ENCODE data around the gene TM9SF2. TPM values are rescaled to one million over a fixed set of nuclear protein-coding genes. Genes with fewer than 3 reads are reported as not detected.
A peak's percentile ranks its signal among the peaks of the same experiment; 100 is the strongest.
"Not testable (repeated sequence)": the region's sequence is repeated elsewhere in the genome, so short reads cannot be mapped to it uniquely, and the experiment has no call there.

Gene TM9SF2, protein sequence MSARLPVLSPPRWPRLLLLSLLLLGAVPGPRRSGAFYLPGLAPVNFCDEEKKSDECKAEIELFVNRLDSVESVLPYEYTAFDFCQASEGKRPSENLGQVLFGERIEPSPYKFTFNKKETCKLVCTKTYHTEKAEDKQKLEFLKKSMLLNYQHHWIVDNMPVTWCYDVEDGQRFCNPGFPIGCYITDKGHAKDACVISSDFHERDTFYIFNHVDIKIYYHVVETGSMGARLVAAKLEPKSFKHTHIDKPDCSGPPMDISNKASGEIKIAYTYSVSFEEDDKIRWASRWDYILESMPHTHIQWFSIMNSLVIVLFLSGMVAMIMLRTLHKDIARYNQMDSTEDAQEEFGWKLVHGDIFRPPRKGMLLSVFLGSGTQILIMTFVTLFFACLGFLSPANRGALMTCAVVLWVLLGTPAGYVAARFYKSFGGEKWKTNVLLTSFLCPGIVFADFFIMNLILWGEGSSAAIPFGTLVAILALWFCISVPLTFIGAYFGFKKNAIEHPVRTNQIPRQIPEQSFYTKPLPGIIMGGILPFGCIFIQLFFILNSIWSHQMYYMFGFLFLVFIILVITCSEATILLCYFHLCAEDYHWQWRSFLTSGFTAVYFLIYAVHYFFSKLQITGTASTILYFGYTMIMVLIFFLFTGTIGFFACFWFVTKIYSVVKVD
- 141 TPM for total RNA-seq

DNA sequence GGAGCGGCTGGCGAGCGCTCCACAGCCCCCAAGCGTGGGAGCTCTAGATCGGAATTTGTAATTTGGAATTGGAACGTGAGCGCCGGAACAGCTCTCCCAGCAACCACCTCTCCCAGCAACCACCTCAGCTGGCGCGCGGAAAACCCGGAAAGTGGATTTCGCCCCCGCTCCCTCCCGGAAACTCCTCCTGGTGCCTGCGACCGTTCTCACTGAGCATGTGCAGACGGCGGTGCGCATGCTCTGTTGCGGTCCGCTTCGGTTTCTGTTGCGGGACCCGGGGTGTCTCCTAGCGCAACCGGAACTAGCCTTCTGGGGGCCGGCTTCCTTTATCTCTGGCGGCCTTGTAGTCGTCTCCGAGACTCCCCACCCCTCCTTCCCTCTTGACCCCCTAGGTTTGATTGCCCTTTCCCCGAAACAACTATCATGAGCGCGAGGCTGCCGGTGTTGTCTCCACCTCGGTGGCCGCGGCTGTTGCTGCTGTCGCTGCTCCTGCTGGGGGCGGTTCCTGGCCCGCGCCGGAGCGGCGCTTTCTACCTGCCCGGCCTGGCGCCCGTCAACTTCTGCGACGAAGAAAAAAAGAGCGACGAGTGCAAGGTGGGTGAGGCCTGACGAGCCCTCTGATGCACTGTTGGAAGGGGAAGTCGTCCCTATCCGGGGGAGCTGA is at the start of gene TM9SF2:
Gene TM9SF2 (plus strand): TSS at position 289 of the 664 bp plus-strand sequence. CDS start 135 bp downstream, at position 424.
- FAIRE-seq: no peak
- peak; percentile 83 to 85 for DNase-seq (ENCODE audit: low spot score in 2 of 2)

DNA sequence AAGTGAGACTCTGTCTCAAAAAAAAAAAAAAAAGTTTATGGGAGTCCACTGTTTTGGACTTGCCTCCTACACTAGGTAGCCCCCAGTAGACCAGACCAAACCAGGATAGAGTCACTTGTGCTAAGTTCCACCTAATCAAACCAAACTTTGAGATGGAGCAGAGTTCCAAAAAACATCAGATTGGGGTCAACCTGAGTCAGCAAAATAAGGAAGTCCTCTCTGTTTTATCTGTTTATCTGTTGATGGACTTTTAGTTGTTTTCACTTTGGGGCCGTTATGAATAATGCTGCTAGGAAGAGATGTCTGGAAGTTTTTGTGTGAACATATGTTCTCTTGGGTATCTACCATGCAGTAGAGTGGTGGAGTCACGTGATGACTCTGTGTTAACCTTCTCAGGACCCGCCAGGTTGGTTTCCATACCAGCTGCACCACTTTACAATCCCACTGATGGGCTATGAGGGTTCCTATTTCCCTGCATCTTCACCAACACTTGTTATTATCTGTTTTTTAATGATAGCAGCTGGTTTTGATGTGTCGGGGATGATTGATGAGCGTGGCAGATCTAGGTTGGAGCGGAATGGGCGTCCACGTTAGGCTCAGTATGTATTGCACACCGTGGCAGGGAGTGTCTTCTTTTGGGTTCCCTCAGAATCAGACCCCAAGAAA is 46.6 kb upstream of the TM9SF2 start:
- no peak for DNase-seq (ENCODE audit: low spot score in 2 of 2)
- no peak for FAIRE-seq

DNA sequence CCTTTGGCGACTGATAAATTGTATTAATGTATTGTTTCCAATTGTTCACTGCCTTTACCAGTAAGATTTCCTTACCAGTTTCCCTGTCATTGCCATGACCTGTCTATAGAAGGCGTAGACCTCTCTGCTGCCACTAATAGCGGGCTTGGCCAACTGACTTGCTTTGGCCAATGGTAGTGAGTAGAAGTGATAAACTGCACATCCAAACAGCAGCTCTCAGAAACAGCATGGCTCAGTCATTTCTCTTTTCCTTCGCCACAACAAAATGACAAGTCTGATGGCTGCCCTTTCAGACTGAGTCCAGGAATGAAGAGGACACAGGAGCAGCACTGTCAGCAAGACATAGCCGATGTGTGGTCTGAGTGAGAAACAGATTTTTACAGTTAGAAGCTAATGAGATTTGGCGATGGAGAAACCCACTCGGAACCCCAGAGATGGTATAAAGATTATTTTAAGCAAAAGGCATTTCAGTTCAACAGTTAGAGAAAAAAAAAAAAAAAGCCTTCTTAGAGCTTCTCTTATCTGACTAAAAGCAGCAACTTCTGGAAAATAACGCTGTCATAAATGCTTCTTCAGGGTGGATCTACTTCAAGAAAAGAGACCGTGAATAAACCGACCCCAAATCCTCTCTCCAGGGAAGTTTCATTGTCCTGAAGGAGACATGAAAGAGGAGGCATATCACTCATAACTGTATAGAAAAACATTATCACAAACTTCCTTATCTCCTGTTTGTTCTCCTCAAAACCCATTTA is 42.0 kb upstream of the TM9SF2 start:
- DNase-seq (ENCODE audit: low spot score in 2 of 2) (no peak), FAIRE-seq (no peak)

DNA sequence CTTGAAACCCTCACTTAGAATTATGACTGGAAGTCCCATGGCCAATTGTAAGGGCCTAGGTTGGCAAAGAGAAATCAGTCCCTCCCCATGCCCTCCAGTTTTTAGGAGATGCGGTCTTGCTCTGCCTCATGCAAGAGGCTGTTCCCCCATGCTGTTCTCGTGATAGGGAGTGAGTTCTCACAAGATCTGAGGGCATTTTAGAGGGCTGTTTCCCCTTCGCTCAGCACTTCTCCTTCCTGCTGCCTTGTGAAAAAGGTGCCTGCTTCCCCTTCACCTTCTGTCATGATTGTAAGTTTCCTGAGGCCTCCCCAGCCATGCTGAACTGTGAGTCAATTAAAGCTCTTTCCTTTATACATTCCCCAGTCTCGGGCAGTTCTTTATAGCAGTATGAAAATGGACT is 40.5 kb upstream of the TM9SF2 start:
- DNase-seq (ENCODE audit: low spot score in 2 of 2); FAIRE-seq: not testable (repeated sequence)

DNA sequence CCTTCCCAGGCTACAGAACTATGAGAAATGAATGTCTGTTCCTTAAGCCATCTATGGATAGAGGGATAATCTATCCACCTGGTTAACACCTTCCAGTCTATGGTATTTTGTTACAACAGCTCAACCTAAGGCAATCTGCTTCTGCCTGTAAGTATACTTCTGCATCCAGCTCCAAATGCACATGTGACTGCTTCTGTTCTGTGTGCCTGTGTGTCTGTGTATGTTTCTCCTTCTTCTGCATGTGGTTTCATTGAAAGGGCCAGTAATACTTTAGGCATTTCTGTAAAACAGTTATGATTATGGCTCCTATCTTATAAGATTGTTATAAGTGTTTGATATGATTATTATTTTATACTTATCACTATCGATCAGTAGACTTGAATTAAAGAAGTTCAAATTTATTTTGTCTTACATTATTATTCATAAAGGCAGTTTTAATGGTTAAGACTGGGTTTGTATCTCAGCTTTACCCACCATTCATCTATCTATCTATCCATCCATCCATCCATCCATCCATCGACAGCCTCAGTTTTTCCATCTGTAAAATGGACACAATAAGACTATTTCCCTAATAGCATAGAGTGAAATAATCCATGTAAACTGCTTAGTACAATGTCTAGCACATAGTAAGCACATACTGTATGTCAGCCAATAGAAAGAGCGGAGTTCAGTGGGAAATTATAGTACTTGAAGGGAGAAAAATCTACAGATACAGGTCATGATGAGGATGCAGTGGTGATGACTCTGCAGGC is 37.5 kb upstream of the TM9SF2 start:
- FAIRE-seq (no peak), DNase-seq (ENCODE audit: low spot score in 2 of 2) (no peak)

DNA sequence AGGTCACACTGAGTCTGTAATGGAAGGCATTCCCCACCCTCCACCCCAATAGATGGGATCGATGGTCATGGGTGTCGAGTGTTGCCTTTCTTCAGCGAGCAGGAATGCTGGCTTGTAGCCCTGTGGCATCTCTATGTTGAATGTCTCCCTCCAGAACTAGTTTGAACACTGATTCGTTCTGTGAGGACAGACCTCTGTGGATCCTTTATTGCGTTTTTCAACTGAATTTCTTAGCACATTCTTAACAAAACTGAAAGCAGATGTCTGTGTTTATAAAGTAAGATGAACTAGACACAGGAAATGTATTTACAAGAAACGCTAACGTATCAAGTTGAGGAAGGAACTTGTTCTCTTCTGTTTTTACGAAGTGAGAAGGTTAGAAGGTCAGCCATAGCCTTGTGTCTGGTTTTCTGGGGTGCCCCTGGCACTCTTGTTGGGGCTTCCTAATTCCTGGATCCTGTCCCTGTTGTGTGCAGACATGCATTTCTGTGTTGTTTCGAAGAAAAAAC is 36.8 kb upstream of the TM9SF2 start:
- no peak for DNase-seq (ENCODE audit: low spot score in 2 of 2)
- FAIRE-seq: no peak

DNA sequence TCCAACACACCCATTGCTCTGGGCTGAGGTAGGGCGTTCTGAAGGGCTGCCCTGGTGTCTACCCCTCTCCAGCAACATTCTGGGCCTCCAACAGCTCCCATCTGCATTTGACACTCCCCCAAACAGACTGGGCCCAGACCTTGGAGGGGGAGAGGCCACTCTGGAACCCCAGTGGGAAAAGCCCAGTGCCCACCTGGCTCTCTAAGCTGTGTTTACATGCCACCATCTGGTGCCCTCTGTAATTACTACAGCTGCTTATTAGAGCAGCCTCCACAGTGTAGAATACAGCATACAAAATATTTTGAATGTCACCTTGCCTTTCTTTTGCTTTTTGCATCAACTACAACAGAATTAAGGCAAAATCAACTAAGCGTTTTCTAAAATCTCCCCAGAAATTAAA is 35.8 kb upstream of the TM9SF2 start:
- DNase-seq (ENCODE audit: low spot score in 2 of 2) (no peak), FAIRE-seq (no peak)

DNA sequence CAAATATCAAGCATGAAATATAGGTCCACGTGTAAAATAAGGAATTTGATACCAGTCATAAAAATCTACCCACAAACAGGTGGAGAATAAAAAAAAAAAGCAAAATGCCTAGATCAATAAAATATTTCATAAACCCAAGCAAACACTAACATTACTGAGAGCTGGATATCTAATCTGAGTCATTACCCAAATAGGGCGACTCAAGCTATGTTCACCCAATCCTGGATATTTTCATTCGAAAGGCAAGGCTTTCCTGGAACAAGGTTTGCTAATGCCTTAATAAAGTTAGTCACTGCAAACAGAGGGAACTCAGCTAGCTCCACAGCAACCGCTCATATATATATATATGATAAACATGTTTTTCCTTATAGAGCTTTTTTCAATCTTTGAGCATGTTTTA is 33.5 kb upstream of the TM9SF2 start:
- FAIRE-seq: no peak
- no peak for DNase-seq (ENCODE audit: low spot score in 2 of 2)

DNA sequence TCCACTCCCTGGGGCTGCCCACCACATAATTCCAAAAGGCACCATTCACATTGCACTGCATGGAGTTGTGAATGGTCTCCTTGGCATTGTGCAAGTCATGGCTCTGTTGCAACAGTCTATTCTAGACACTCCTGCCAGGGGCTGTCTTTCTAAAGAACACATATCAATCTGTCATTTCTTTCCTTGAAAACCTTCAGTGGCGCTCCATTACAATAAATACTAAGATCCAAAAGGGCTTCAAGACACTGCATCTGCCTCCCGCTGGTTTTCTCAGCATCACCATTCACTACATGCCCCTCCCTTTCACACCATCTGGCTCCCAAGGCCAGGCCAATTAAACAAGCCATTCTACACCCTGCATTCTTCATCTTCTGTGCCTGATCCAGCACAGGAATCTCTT is 32.2 kb upstream of the TM9SF2 start:
- no peak for DNase-seq (ENCODE audit: low spot score in 2 of 2)

DNA sequence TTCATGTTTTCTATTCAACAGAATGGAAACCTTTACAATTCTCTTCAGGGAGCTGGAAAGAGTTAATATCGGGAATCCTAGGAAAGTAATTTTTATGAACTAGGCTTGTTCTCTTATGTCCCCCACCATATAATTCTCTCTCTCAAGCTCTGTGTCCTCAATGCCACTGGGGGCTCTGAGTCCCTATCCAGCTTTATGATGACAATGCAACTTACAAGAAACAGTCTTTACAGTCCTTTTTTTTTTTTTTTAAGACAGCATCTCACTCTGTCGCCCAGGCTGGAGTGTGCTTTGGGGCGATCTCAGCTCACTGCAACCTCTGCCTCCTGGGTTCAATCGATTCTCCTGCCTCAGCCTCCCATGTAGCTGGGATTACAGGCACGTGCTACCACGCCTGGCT is 31.2 kb upstream of the TM9SF2 start:
- no peak for FAIRE-seq

More for the DNA sequence above, 32.2 kb upstream of the TM9SF2 start:
- FAIRE-seq: no peak

DNA sequence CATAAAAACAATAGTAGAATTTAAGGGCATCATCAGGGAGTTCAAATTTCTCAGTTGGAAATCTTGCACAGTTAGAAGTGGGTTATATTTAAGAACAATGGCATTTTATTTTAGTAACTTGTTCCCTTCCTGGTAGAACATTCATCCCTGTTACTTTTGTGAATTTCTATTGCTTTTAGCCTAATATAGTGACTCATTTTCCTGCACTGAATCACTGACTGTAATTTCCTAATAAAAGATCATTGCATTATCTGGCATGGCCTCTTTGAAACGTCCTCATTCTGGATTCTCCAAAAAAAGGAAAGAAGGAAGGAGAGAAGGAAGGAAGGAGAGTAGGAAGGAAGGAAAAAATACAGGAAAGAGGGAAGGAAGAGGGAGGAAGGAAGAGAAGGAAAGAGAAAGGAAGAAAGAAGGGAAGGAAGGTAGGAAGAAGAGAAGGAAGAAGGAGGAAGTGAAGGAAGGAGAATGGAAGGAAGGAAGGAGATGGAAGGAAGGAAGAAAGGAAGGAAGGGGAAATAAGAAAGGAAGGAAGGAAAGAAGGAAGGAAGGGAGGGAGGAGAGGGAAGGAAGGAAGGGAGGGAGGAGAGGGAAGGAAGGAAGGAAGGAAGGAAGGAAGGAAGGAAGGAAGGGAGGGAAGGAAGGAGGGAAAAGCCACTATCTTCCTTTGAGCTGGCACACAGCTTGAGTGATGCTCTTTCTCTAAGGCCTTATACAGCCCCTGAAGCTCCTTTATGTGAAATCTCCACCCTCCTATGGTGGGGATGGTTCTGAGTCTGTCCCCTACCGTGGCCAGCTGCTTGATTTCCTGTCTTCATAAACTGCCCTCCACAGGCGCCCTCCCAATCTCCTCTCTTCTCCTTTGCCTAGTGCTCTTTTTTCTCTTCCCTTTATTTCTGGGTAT is 29.8 kb upstream of the TM9SF2 start:
- DNase-seq (ENCODE audit: low spot score in 2 of 2): no peak
- no peak for FAIRE-seq

More for the DNA sequence above, 31.2 kb upstream of the TM9SF2 start:
- DNase-seq (ENCODE audit: low spot score in 2 of 2): no peak

DNA sequence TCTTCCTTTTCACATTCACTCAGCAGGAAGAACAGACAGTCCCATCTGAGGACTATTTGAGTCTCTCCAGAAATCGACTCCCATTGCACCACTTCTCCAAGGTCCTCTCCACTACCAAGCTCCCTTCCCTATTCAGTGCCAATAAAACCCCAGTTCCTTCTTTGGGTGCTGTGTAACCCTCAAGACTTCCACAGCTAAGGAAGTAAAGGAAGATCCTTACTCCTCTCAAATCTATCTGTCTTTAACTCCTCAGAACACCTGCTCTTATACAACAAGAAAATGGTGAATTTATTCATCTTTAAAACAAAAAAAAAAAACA is 29.2 kb upstream of the TM9SF2 start:
- FAIRE-seq (no peak), DNase-seq (ENCODE audit: low spot score in 2 of 2) (no peak)

DNA sequence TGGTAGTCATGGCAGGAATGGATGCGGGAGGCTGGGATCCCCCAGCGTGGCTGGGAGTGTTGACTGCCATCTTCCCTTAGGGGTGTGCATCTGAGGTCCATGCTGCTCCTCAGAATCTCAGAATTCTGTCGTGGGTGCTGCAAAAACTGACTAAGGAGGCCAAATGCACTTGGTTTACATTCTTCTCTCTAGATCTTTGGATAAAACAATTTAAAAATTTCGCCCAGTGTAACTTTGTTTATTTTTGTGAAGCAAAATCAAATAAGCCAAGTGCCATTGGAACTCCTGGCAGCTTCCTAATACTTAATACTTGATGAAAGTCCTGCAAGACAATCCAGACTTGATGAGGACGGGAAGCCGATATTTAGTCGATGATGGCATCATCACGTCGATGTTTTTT is 27.8 kb upstream of the TM9SF2 start:
- DNase-seq (ENCODE audit: low spot score in 2 of 2) (no peak), FAIRE-seq (no peak)

DNA sequence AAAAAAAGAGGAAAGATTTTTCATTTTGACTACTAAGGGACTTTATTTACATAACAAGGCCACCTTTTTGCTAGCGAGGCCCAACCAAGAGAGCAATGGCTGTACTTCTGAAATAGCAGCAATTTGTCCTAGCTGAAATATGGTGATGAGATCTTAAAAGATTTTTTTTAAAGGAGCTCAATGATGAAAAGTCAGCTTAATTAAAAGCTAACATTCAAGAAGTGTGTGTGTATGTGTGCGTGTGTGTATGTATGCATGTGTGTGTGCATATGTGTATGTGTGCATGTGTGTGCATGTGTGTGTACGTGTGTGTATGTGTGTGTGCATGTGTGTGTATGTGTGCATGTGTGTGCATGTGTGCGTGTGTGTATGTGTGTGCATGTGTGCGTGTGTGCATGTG is 24.6 kb upstream of the TM9SF2 start:
- no peak for DNase-seq (ENCODE audit: low spot score in 2 of 2)
- no peak for FAIRE-seq

DNA sequence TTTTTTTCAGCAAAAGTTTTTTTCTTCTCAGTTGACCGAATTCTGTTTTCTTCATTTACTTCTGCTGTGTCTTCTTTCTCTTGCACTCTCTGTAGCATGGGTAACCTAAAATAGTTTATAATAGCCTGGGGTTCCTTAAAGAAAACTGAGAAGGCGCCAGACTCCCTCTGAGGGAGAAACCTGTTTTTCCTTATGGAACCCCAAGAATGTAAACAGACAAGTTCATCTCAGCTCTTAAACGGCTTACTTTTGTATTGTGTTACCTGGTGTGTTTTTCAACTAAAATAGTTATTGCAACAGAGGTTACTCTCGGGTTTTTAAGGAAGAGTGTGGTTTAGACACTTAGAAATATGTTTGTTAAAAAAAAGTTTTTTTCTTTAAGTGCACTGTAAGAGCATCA is 23.8 kb upstream of the TM9SF2 start:
- DNase-seq (ENCODE audit: low spot score in 2 of 2) (no peak), FAIRE-seq (no peak)

DNA sequence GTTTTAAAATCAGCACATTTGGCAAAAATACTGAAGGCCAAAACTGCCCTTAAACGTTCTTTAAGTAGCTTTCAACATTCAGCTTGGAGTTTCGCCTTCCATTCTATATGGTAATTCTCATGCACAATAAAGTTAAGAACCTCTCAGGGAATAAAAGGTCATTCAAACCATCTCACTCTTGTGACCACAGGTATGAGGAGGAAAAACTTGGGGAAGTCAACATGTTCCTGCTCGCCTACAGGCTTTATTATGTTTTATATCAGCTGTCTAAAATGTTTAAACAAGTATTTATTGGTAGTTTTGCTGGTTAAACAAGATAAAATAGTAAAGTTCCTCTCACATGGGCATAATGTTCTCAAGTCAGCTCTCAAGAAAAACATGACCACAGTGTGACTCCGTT is 19.9 kb upstream of the TM9SF2 start:
- DNase-seq (ENCODE audit: low spot score in 2 of 2) (no peak), FAIRE-seq (no peak)

DNA sequence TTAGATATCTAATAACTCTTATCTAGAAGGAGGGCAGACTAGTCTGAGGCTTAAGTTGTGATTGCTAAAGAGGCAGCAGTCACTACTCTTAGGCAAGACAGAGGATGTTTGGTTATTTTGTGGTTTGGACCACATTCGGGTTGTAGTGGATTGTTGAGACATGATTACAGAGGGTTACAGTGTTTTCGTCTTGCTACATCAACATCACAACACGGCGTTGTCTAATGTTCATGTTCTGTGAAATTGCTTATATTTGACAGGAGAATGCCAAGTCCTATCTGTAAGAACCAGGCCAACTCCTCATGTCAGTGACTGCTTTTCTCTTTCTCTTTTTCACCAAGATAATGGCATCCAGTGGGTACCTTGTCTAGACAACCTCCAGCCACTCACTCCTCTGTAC is 16.8 kb upstream of the TM9SF2 start:
- no peak for FAIRE-seq
- no peak for DNase-seq (ENCODE audit: low spot score in 2 of 2)

DNA sequence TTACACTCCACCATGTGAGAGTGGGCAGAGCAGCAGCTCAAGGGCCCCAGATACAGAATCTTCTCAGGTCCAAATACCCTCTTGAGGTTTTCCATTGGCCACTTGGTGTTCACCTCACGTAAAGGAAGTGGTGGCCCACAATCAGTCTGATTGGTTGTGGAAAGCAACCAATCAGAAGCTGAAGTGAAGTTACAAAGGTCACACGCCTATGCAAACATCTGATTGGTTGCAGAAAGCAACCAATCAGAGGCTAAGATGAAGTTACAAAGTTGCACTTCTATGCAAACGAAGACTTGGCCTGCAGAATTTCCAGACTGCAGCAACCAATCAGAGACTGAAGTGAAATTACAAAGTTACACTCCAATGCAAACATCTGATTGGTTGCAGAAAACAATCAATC is 14.3 kb upstream of the TM9SF2 start:
- DNase-seq (ENCODE audit: low spot score in 2 of 2): no peak
- FAIRE-seq: no peak

Measured in frontal cortex (tissue), 4 donors.